ENCODE results near the gene MTHFR.

Gene MTHFR

GRCh38 chr1:11779715-11780379, 25.9 kb downstream of the MTHFR start:
- no peak for DNase-seq

- DNase-seq: no peak
These were observed 26.7 kb downstream of the MTHFR start for GRCh38 chr1:11778844-11779623.

GRCh38 chr1:11778336-11778735, 27.4 kb downstream of the MTHFR start:
- DNase-seq: no peak

- DNase-seq: no peak
These were observed 28.0 kb downstream of the MTHFR start for GRCh38 chr1:11777658-11778322.

GRCh38 chr1:11774753-11775152, 31.0 kb downstream of the MTHFR start:
- DNase-seq: no peak

GRCh38 chr1:11772458-11772857, 33.3 kb downstream of the MTHFR start:
- no peak for DNase-seq

GRCh38 chr1:11771481-11772043, 34.2 kb downstream of the MTHFR start:
- no peak for DNase-seq

GRCh38 chr1:11770011-11770410, 35.8 kb downstream of the MTHFR start:
- no peak for DNase-seq

GRCh38 chr1:11769274-11769673, 36.5 kb downstream of the MTHFR start:
- DNase-seq: no peak

GRCh38 chr1:11768821-11769220, 36.9 kb downstream of the MTHFR start:
- DNase-seq: no peak

GRCh38 chr1:11767922-11768704, 37.7 kb downstream of the MTHFR start:
- no peak for DNase-seq

GRCh38 chr1:11766429-11766776, 39.4 kb downstream of the MTHFR start:
- DNase-seq: no peak

GRCh38 chr1:11765661-11766428, 39.9 kb downstream of the MTHFR start:
- no peak for DNase-seq

GRCh38 chr1:11764519-11764918, 41.2 kb downstream of the MTHFR start:
- no peak for DNase-seq

- DNase-seq: no peak
These were observed 41.6 kb downstream of the MTHFR start for GRCh38 chr1:11764115-11764514.

- no peak for DNase-seq
These were observed 43.8 kb downstream of the MTHFR start, which contains the start of gene C1orf167 for GRCh38 chr1:11761988-11762406. TSS of gene C1orf167 (plus strand) at chr1:11762193. CDS start at chr1:11764401, 2,208 bp downstream.

GRCh38 chr1:11761285-11761684, 44.5 kb downstream of the MTHFR start:
- DNase-seq: no peak

- DNase-seq: no peak
These were observed 46.0 kb downstream of the MTHFR start for GRCh38 chr1:11759791-11760190.

- no peak for DNase-seq
These were observed 48.7 kb downstream of the MTHFR start for GRCh38 chr1:11757047-11757446.

- DNase-seq: no peak
These were observed 52.1 kb downstream of the MTHFR start for GRCh38 chr1:11753555-11754208.

GRCh38 chr1:11752359-11753088, 53.2 kb downstream of the MTHFR start:
- DNase-seq: no peak

All from NCI-H748 treated with DMSO at 0.1 percent for 48 hours (cell line).